Liver (tissue), 9 donors: ENCODE data around the gene ORAI3. TPM values are rescaled to one million over a fixed set of nuclear protein-coding genes. Genes with fewer than 3 reads are reported as not detected.

Source experiments
- DNase-seq: peaks from one replicate; pipeline ENCODE4 v3.0.0-alpha.2; 2017; ENCODE audit warnings: low spot score
- H3K27ac ChIP-seq, 2 donors: one replicate each; pipeline ENCODE4 v1.7.0; 2013; ENCODE audit warnings: inconsistent platforms in 2 of 2, low read length in 2 of 2, control low read depth in 1 of 2, low read depth in 1 of 2, mild to moderate bottlenecking in 1 of 2
- H3K27me3 ChIP-seq, 4 donors: one replicate each; pipeline versions ENCODE4 v1.6.1 to v1.7.0; 2013; ENCODE audit warnings: low read length in 3 of 4, inconsistent platforms in 1 of 4, mild to moderate bottlenecking in 1 of 4, moderate library complexity in 1 of 4; ENCODE audit not compliant: control insufficient read depth in 4 of 4, insufficient read depth in 4 of 4
- H3K36me3 ChIP-seq, 4 donors: one replicate each; pipeline versions ENCODE4 v1.6.1 to v1.7.0; 2013; ENCODE audit warnings: low read length in 3 of 4, mild to moderate bottlenecking in 3 of 4, low read depth in 1 of 4, moderate library complexity in 1 of 4; ENCODE audit not compliant: control insufficient read depth in 4 of 4, insufficient read depth in 3 of 4
- H3K4me1 ChIP-seq, 4 donors: one replicate each; pipeline versions ENCODE4 v1.6.1 to v1.7.0; 2013; ENCODE audit warnings: low read length in 3 of 4, mild to moderate bottlenecking in 3 of 4, moderate library complexity in 1 of 4; ENCODE audit not compliant: control insufficient read depth in 4 of 4, insufficient read depth in 4 of 4
- H3K4me3 ChIP-seq, 3 donors: one replicate each; pipeline versions ENCODE4 v1.6.1 to v1.7.0; 2013; ENCODE audit warnings: low read length in 3 of 3, control low read depth in 1 of 3, low read depth in 1 of 3, mild to moderate bottlenecking in 1 of 3
- H3K9ac ChIP-seq, 2 donors: one replicate each; pipeline ENCODE4 v1.7.0; 2013; ENCODE audit warnings: low read length in 2 of 2, mild to moderate bottlenecking in 2 of 2, moderate library complexity in 2 of 2, control low read depth in 1 of 2, low read depth in 1 of 2
- H3K9me3 ChIP-seq, 4 donors: one replicate each; pipeline versions ENCODE4 v1.6.1 to v1.7.0; 2013; ENCODE audit warnings: low read length in 3 of 4; ENCODE audit not compliant: control insufficient read depth in 4 of 4
- FOXA1 ChIP-seq: IDR thresholded peaks from 2 replicates; pipeline ENCODE4 v1.6.1; 2016; ENCODE audit warnings: antibody characterized with exemption
- FOXA2 ChIP-seq: IDR thresholded peaks from 2 replicates; pipeline ENCODE4 v1.6.1; 2016; ENCODE audit warnings: antibody characterized with exemption
- GABPA ChIP-seq, 2 donors: IDR thresholded peaks in 1 of 2; conservative IDR thresholded peaks in 1 of 2; 2 replicates each; pipeline ENCODE4 v1.6.1; 2016; ENCODE audit warnings: antibody characterized with exemption in 2 of 2, mild to moderate bottlenecking in 1 of 2, moderate library complexity in 1 of 2
- HNF4A ChIP-seq, 2 donors: conservative IDR thresholded peaks; 2 replicates each; pipeline ENCODE4 v1.6.1; 2016; ENCODE audit warnings: antibody characterized with exemption in 2 of 2, mild to moderate bottlenecking in 2 of 2
- HNF4G ChIP-seq: IDR thresholded peaks from 2 replicates; pipeline ENCODE4 v1.6.1; 2016; ENCODE audit warnings: antibody characterized with exemption
- JUND ChIP-seq, 2 donors: IDR thresholded peaks; 2 replicates each; pipeline ENCODE4 v1.6.1; 2016; ENCODE audit warnings: antibody characterized with exemption in 2 of 2
- NR2F2 ChIP-seq: IDR thresholded peaks from 2 replicates; pipeline ENCODE4 v1.6.1; 2016; ENCODE audit warnings: antibody characterized with exemption
- RAD21 ChIP-seq, 2 donors: IDR thresholded peaks; 2 replicates each; pipeline ENCODE4 v1.6.1; 2016; ENCODE audit warnings: antibody characterized with exemption in 2 of 2, mild to moderate bottlenecking in 2 of 2
- REST ChIP-seq: IDR thresholded peaks from 2 replicates; pipeline ENCODE4 v1.6.1; 2016; ENCODE audit warnings: antibody characterized with exemption, mild to moderate bottlenecking
- RXRA ChIP-seq, 2 donors: IDR thresholded peaks; 2 replicates each; pipeline ENCODE4 v1.6.1; 2017 to 2018; ENCODE audit warnings: antibody characterized with exemption in 2 of 2, mild to moderate bottlenecking in 1 of 2
- SP1 ChIP-seq: IDR thresholded peaks from 2 replicates; pipeline ENCODE4 v1.6.1; 2018; ENCODE audit warnings: antibody characterized with exemption, mild to moderate bottlenecking
- TAF1 ChIP-seq: conservative IDR thresholded peaks from 2 replicates; pipeline ENCODE4 v1.6.1; 2016; ENCODE audit warnings: antibody characterized with exemption, mild to moderate bottlenecking
- YY1 ChIP-seq: IDR thresholded peaks from 2 replicates; pipeline ENCODE4 v1.6.1; 2016; ENCODE audit warnings: antibody characterized with exemption, mild to moderate bottlenecking
- WGBS: extraction: QIAGEN DNeasy Blood & Tissue Kit; methylation state at CpG from one replicate; pipeline ENCODE4 v1.1.7; 2013; 5-methylcytosine and 5-hydroxymethylcytosine counted together
- polyA plus RNA-seq, 2 donors: library from polyadenylated mRNA; stranded (reverse) in 1 of 2; unstranded in 1 of 2; fragments of 200-250 nt in 1 of 2; fragments of >200 nt in 1 of 2; fragmentation: Nextera tagmentation in 1 of 2; extraction: Ambion mirVana in 1 of 2; gene quantifications; one replicate each; pipeline versions ENCODE4 v1.2.1 to v1.2.3, GENCODE V29; 2013 to 2015
- total RNA-seq, 2 donors: library from RNA; depleted of rRNA; stranded (reverse); fragments of >200 nt; gene quantifications; one replicate each; pipeline ENCODE4 v1.2.3, GENCODE V29; 2014
- TF ChIP-seq, protein P1 (sequence below): IDR thresholded peaks from 2 replicates; pipeline ENCODE4 v1.6.1; 2016; ENCODE audit warnings: antibody characterized with exemption
- TF ChIP-seq, protein P2 (sequence below): IDR thresholded peaks from 2 replicates; pipeline ENCODE4 v1.6.1; 2016; ENCODE audit warnings: antibody characterized with exemption
- TF ChIP-seq, protein P3 (sequence below): fragments of 150-350 bp; IDR thresholded peaks from 2 replicates; pipeline ENCODE4 v1.5.1; 2017; ENCODE audit warnings: improper control_type of control experiment, low read depth, low read length; ENCODE audit not compliant: missing input control
- donor health status: healthy.
- donor health status: healthy.
- donor health status: healthy.
- donor health status: healthy.
- donor health status: healthy.

The ORAI3 gene
- total and polyA plus RNA-seq, 4 donors = 26.6 to 39.1 (median 31.4) TPM

DNA sequence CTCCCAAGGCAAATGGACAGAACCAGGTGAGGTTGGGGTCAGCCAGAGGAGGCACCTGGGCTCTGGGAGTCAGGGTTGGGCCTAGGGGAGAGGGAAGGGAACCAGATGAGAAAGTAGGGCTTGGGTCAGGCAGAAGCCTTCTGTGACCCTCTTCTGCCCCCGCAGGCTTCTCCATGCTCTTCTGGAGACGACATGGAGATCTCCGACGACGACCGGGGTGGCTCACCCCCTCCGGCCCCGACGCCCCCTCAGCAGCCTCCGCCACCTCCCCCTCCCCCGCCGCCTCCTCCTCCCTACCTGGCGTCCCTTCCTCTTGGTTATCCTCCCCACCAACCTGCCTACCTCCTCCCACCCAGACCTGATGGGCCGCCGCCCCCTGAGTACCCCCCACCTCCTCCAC lies 16.6 kb downstream of the ORAI3 start:
- no peak overlapping the region for H3K4me3 ChIP-seq
- H3K9ac ChIP-seq = no peak overlapping the region
- H3K4me1 ChIP-seq = no peaks in the 10 kb centered on the region
- no peaks in the 10 kb centered on the region for H3K27me3 ChIP-seq
- no peak overlapping the region for H3K27ac ChIP-seq
- 95% methylated on average over 15 of the region's 15 CpGs for WGBS
- no peak for DNase-seq
- TF ChIP-seq, protein P1, sequence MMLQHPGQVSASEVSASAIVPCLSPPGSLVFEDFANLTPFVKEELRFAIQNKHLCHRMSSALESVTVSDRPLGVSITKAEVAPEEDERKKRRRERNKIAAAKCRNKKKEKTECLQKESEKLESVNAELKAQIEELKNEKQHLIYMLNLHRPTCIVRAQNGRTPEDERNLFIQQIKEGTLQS = no peak
- TF ChIP-seq NR2F2 (no peak), RAD21 (IDR thresholded peaks at IDR 0.05) (no peak), JUND (IDR thresholded peaks at IDR 0.05) (no peak), TAF1 (no peak), REST (no peak), FOXA2 (no peak), GABPA (IDR thresholded peaks at IDR 0.05 in 1 of 2, conservative IDR thresholded peaks at IDR 0.05 in 1 of 2) (no peak), HNF4G (no peak), HNF4A (conservative IDR thresholded peaks at IDR 0.05) (no peak), YY1 (no peak), RXRA (IDR thresholded peaks at IDR 0.05) (no peak), SP1 (no peak)
- TF ChIP-seq, protein P2, sequence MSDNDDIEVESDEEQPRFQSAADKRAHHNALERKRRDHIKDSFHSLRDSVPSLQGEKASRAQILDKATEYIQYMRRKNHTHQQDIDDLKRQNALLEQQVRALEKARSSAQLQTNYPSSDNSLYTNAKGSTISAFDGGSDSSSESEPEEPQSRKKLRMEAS = no peak
- TF ChIP-seq, protein P3, sequence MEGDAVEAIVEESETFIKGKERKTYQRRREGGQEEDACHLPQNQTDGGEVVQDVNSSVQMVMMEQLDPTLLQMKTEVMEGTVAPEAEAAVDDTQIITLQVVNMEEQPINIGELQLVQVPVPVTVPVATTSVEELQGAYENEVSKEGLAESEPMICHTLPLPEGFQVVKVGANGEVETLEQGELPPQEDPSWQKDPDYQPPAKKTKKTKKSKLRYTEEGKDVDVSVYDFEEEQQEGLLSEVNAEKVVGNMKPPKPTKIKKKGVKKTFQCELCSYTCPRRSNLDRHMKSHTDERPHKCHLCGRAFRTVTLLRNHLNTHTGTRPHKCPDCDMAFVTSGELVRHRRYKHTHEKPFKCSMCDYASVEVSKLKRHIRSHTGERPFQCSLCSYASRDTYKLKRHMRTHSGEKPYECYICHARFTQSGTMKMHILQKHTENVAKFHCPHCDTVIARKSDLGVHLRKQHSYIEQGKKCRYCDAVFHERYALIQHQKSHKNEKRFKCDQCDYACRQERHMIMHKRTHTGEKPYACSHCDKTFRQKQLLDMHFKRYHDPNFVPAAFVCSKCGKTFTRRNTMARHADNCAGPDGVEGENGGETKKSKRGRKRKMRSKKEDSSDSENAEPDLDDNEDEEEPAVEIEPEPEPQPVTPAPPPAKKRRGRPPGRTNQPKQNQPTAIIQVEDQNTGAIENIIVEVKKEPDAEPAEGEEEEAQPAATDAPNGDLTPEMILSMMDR = no peak
- peaks cover 22 to 71% (median 55%) of the 10 kb centered on the region in 4 donors for H3K36me3 ChIP-seq
- H3K9me3 ChIP-seq = no peaks in the 10 kb centered on the region

DNA sequence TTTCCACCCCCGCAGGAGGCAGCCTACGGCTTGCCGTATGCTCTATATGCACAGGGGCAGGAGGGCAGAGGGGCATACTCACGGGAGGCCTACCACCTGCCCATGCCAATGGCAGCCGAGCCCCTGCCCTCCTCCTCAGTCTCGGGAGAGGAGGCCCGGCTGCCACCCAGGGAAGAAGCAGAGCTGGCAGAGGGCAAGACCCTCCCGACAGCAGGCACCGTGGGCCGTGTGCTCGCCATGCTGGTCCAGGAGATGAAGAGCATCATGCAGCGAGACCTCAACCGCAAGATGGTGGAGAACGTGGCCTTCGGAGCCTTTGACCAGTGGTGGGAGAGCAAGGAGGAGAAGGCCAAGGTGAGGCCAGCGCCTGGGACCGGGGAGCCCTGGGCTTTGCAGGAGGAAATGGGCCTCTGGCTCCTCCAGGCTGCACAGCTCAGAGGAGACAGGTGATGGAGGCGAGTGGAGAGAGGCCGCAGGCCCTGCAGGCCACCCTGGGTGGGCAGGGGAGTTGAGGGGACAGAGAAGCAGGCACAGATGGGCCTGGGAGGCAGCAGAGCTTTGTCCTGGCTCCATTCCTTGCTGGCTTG lies 17.3 kb downstream of the ORAI3 start:
- Histone ChIP-seq H3K4me1 (no peaks in the 10 kb centered on the region), H3K9ac (no peak overlapping the region), H3K4me3 (no peak overlapping the region), H3K9me3 (no peaks in the 10 kb centered on the region), H3K27me3 (no peaks in the 10 kb centered on the region), H3K36me3 (peaks cover 24 to 75% (median 58%) of the 10 kb centered on the region in 4 donors), H3K27ac (no peak overlapping the region)
- 96% methylated on average over 19 of the region's 19 CpGs for WGBS
- TF ChIP-seq HNF4A (conservative IDR thresholded peaks at IDR 0.05) (no peak), GABPA (IDR thresholded peaks at IDR 0.05 in 1 of 2, conservative IDR thresholded peaks at IDR 0.05 in 1 of 2) (no peak), REST (no peak), RAD21 (IDR thresholded peaks at IDR 0.05) (no peak), FOXA1 (no peak), NR2F2 (no peak)
- DNase-seq = no peak
